HG03025 (cell line): ENCODE measurements around the gene ZNF229.
"Not testable (repeated sequence)": the region's sequence is repeated elsewhere in the genome, so short reads cannot be mapped to it uniquely, and the experiment has no call there.

Source experiments
- ATAC-seq: cut with Tn5 transposase; IDR thresholded peaks from one replicate; pipeline ENCODE4 v1.9.1; 2021; ENCODE audit warnings: mild to moderate bottlenecking, moderate library complexity; ENCODE audit not compliant: unreplicated experiment, low FRiP score

ZNF229 gene

DNA sequence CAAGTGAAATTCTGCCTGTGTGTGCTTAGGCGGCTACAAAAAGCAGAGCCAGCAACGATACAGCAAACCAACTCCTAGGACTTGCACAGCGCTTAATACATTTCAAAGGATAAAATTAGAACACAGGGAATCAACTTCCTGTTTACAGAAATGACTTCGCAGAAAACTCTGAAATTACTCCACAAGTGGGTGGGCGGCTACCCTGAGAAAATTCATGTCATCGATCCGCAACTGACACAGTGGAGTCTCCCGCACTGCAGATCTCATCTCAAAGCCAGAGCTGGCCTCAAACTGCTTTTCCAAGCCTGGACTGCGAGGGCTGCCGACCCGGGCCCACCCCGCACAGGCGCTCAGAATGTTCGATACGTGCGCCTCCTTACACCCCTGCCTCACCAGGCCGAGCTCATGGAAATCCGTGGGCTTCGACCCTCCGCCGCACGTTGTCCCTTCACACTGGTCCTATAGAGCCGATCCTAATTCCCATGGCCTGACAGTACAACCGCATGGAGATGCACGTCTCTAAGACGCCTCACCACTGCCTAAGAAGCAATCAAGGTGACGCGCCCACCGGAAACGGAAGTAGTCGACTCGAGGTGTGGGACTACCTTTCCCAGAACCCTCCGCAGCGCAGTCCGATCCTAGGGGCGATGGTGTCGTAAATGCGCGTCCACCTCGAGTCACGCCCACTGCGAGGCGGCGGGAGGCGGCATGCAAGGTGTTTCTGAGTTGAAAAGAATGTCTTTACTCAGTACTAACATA lies at the start of gene ZNF229:
Gene ZNF229 (minus strand): TSS at position 557 of the 759 bp plus-strand sequence. CDS start 5,625 bp downstream, outside the sequence.
- no peak for ATAC-seq

DNA sequence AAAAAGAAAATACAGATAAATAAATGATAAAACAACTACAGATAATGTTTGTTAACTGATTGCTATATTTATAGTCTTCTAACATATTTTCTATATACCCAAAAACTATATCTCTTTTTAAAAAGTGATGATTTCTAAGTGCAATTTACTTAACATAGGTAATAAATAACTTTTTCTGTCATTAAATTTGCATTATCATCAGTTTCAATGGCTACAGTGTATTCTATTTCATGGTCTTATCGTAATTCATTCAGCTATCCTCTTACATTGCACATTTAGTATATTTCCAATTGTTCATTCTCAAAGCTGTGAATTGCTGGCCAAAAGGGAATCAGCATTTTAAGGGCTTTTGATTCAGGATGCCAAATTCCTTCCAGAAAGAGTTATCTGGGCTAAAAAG lies 48.4 kb upstream of the ZNF229 start:
- no peak for ATAC-seq

DNA sequence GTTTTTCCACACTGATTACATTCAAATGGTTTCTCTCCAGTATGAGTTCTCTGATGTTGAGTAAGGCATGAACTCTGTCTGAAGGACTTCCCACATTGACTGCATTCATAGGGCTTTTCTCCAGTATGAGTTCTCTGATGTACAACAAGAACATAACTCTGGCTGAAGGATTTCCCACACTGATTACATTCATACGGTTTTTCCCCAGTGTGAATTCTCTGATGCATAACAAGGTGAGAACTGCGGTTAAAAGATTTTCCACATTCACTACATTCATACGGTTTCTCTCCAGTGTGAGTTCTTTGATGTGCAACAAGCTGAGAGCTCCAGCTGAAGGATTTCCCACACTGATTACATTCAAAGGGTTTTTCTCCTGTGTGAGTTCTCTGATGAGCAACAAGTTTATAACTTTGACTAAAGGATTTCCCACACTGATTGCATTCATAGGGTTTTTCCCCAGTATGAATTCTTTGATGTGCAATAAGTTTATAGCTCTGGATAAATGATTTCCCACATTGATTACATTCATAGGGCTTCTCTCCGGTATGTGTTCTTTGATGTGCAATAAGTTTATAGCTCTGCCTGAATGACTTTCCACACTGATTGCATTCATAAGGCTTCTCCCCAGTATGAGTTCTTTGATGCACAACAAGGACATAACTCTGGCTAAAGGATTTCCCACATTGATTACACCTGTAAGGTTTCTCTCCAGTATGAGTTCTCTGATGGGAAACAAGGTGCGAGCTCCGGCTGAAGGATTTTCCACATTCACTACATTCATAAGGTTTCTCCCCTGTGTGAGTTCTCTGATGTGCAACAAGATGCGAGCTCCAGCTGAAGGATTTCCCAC lies 28.5 kb upstream of the ZNF229 start:
- ATAC-seq = no peak

DNA sequence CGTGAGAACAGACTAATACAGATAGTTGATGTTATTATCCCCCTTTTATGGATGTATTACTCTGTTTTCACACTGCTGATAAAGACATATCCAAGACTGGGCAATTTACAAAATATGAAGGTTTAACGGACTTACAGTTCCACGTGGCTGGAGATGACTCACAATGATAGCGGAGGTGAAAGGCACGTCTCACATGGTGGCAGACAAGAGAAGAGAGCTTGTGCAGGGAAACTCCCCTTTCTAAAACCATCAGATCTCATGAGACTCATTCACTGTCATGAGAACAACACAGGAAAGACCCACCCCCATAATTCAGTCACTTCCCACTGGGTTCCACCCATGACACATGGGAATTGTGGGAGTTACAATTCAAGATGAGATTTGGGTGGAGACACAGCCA lies 20.5 kb upstream of the ZNF229 start:
- ATAC-seq = not testable (repeated sequence)

DNA sequence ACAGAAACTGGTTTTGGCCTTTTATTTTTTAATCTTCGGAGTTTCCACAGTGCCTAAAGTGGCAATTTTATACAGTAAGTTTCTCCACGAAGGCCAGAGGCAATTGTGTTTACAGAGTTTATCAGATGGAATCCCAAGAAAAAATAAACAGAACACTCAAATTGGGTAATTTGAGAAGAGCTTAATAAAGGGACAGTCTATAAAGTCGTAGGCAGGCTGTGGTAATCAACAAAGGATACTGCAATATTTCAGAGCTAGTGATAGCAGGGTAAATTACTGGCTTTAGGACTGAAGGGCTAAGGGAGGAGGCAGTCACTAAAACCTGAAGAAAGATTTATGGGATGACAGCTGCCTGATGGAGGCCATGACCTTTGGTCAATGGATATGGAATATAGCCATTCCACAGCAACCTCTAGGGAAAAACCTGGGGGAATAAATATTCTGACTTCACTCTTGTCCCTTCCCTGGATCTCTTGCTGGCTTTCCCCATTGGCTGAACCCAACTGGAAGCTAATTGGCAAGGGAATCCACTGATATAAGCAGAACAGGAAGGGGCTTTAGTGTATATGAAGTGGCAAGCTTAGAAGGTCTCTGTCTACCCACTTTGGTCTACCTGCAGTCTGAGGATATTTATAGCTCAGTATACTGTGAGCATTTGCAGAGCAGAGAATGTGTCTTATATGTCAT lies 14.5 kb upstream of the ZNF229 start:
- ATAC-seq = not testable (repeated sequence)

DNA sequence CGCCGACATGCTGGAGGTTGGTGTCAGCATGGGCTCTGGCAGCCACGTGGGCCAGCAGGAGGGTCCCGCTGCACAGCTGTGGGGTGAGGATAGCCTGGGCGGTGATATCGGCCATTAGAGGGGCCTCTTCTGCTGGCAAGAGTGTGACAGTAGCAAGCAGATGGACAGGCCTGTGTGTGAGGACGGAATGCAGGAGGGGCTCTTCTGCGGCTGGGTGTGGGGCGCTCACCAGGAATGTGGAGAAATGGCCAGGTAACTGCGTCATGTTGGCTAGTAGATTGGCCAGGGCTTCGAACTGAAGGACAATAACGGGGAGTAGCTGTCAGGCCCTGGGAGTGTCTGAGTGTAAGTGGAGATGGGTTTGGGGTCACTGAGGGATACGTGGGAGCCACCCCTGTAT lies 7.7 kb upstream of the ZNF229 start:
- ATAC-seq = not testable (repeated sequence)

DNA sequence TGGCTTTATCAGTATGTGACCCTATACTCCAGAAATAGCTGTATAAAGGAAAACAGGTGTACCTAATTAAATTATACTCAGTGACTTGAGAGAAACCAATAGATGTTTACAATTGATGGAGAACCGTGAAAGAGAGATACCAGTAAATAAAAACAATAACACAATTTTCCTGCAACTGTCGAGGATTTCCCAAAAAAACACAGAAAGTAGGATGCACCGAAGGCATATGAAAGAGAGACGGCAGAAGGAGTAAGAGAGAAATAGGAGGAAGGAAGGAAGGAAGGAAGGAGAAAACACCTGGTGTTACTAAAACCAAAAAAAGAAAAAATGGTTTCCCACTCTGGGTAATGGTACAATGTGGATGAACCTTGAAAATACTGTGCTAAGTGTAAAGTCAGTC lies 6.8 kb upstream of the ZNF229 start:
- no peak for ATAC-seq

DNA sequence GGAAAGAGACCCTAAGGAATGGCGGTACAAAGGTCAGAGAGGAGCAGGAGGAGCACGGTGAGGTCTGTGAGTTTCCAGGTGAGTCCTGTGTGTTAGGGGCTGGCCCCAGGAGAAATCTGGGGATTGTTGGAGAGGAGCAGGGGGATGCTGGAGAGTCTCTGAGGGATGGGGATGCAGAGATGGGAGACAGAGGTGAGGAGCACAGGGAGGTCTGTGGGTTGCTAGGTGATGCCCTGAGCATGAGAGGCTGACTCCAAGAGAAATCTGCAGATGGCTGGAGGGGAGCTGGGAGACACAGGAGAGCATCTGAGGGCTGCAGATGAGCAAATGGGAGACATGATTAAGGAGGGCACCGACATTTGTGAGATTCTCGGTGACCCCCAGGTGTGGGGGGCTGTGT lies 4.1 kb upstream of the ZNF229 start:
- no peak for ATAC-seq

DNA sequence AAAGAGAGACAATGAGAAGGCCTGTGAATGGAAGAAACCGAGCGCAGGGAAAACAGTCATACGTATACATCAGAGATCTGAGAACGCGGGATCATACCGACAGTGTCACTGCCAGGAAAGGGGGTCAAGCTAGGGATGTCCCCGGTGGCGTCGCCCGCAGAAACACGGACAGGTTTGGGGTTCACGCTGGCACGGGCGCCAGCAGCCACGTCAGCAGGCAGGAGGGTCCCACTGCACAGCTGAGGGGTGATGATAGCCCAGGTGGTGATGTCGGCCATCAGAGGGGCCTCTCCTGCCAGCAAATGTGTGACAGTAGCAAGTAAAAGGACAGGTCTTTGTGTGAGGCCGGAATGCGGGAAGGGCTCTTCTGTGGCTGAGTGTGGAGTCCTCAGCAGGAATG lies 3.4 kb upstream of the ZNF229 start:
- no peak for ATAC-seq

DNA sequence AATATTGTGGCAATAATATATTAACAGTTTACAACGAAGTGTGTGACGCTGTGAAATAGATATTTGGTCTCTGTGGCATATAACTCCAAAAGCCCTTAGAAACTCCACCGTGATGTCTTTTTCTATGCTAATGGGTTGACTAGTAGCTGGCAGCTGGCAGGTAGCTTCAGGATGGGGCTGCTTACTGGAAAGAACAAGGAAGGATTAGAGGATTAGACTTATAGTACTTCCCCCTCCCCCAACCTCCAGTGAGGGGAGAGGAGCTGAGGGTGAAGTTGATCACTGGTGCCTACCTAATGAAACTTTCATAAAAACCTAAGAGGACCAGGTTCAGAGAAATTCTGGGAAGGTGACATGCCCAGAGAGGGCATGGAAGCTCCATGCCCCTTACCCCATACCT lies 9.8 kb downstream of the ZNF229 start:
- no peak for ATAC-seq

DNA sequence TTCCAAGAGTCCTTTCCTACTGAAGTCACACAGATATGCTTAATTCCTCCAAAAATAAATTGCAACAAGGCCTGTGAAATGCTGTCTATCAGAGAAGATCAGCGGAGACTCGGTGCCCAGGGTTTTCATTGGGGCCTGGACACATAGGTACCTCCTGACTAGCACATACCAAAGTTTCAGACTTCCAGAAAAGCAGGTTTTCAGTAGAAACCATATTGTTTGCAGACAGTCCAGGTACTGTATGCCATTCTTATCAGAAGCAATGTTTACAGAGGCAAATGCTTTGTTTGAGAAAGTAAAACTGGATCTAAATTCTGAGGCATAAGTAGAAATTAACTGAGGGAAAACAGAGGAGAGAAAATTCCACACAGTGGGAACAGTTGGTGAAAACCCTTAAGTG lies 12.8 kb downstream of the ZNF229 start:
- no peak for ATAC-seq

DNA sequence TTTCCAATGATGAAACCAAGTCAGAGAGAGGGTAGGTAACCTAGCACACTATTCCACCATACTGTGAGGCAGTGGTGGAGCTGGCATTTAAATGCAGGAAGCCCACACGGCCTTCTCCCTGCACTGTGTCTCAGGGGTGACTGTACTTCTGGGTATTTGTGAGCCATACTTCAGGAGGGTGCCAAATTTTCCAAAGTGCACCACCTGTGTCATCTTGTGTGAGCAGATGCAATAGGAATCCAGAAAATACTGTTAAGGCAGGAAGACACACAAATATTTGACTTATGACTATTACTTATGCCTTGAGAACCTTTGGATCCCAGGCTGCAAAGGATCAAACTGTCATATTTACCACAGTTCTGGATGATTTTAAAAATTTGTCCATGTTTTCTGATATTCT lies 17.3 kb downstream of the ZNF229 start:
- ATAC-seq = no peak

DNA sequence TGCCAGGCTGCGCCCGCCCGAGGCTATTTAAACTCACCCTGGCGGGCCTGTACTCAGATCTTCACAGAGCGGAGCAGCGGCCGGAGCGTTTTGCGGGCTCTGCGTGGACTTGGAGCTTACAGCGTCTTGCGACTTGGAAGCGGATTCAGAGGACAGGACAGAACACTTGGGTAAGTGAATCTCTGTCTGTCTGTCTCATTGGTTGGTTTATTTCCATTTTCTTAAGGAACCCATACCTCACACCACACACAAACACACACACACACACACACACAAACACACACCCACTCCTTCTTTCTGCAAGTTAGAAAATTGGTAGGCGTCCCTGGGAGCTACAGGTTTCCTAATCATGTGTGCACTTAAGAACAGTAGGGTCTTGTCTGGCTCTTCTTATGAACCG lies 32.7 kb downstream of the ZNF229 start:
- not testable (repeated sequence) for ATAC-seq

DNA sequence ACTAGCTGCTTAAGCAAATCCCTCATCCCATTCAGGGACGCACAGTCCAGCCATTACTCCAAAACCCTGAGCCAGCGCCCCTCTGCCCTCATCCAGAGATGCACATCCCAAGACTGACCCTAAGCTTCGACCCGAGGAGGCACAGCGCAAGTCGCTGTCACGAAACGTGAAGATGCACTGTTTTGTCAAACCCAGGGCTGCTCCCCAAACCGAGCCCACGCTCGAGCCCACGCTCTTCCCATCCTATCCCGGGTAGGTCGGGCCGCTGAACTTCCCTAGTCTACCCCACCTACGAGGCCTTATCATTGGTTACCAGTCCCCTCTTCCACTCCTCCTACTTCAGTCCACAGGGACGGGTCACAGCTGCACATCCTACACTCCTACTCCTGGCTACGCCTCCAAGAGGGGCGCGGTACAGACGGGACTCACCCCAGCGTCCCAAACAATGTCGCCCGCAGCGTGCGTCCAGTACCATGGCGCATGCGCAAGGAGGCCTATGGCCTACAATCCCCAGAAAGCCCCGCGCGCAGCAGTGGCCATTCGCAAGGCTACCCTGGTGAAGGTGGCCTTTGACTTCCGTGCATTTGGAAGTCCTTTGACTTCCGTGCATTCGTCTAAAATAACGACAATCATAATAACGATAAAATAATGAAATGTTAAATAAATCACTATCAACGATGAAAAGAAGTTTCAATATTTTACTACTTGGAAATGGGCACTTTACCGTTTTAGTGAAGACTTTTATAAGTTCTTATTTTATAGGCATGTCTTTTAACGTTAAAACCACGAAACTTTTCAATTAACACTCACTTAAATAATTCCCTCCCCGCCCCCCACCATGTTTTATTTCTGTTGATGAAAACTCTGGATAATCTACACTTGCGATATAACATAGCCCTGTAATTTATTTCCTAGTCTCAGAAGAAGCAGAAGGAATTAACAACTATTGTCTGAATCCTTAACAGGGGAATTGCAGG lies 46.8 kb downstream of the ZNF229 start, which contains the start of gene ZNF285:
Gene ZNF285 (minus strand): TSS at position 470 of the 977 bp plus-strand sequence. CDS start 4,395 bp downstream, outside the sequence.
- no peak for ATAC-seq

DNA sequence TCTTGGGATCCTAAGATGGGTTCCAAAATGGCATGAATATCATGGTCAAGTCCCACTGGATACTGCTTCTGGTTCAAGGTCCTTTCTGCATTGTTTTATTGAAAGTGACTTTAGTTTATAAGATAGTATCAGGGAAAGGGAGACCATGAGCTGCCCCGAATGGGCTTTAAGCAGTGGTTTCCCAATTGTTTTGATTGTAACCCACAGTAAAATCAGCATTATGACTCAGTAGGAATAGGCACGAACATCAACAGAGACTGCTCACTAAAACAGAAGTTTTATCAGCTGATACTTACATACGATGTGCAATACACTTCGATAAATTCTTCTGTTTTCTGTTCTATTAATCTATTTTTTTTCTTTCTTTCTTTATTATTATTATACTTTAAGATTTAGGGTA lies 59.0 kb downstream of the ZNF229 start:
- ATAC-seq = not testable (repeated sequence)
